HepG2 (cell line): ENCODE results near the gene TBR1. TPM values are rescaled to one million over a fixed set of nuclear protein-coding genes. Genes with fewer than 3 reads are reported as not detected.
A peak's percentile ranks its signal among the peaks of the same experiment; 100 is the strongest.

ENCODE experiments used
- CCAR2 ChIP-seq: fragments of 200-400 bp; formaldehyde crosslinking; optimal IDR thresholded peaks from 2 replicates; pipeline ENCODE3; 2018; ENCODE audit warnings: low read depth, mild to moderate bottlenecking, low read length, moderate library complexity
- CREB3 ChIP-seq: sonication (generic); formaldehyde crosslinking; IDR thresholded peaks from 2 replicates; pipeline ENCODE4 v1.5.0; 2020; ENCODE audit warnings: missing genetic modification reagents
- GATAD1 ChIP-seq: IDR thresholded peaks from 2 replicates; pipeline ENCODE4 v1.6.1; 2016; ENCODE audit warnings: missing genetic modification reagents, missing compliant biosample characterization
- GZF1 ChIP-seq: sonication (generic); formaldehyde crosslinking; IDR thresholded peaks from 2 replicates; pipeline ENCODE4 v1.5.1; 2020; ENCODE audit warnings: mild to moderate bottlenecking, missing genetic modification reagents
- KAT8 ChIP-seq: IDR thresholded peaks from 2 replicates; pipeline ENCODE4 v1.6.1; 2016; ENCODE audit warnings: missing genetic modification reagents, missing compliant biosample characterization
- KLF6 ChIP-seq: IDR thresholded peaks from 2 replicates; pipeline ENCODE4 v1.8.0; 2016; ENCODE audit warnings: missing biosample characterization, missing genetic modification reagents
- MXD3 ChIP-seq: IDR thresholded peaks from 2 replicates; pipeline ENCODE4 v1.6.1; 2016; ENCODE audit warnings: mild to moderate bottlenecking, missing biosample characterization, missing genetic modification reagents
- MYPOP ChIP-seq: sonication (generic); formaldehyde crosslinking; IDR thresholded peaks from 2 replicates; pipeline ENCODE4 v1.8.1; 2023; ENCODE audit warnings: mild to moderate bottlenecking, moderate library complexity, missing genetic modification reagents
- NFKBIZ ChIP-seq: IDR thresholded peaks from 2 replicates; pipeline ENCODE4 v1.6.1; 2018; ENCODE audit warnings: missing genetic modification reagents, missing compliant biosample characterization
- RARA ChIP-seq: IDR thresholded peaks from 2 replicates; pipeline ENCODE4 v1.6.1; 2016; ENCODE audit warnings: missing genetic modification reagents, missing compliant biosample characterization
- RBFOX2 ChIP-seq: fragments of 200-400 bp; formaldehyde crosslinking; IDR thresholded peaks from 2 replicates; pipeline ENCODE4 v1.6.1; 2017; ENCODE audit warnings: low read depth, mild to moderate bottlenecking, low read length
- REPIN1 ChIP-seq: sonication (generic); formaldehyde crosslinking; IDR thresholded peaks from 2 replicates; pipeline ENCODE4 v1.8.0; 2022; ENCODE audit warnings: missing genetic modification reagents, low read depth, mild to moderate bottlenecking, borderline replicate concordance
- SPEN ChIP-seq: sonication (generic); formaldehyde crosslinking; IDR thresholded peaks from 2 replicates; pipeline ENCODE4 v1.5.1; 2020; ENCODE audit warnings: low read depth, mild to moderate bottlenecking, missing genetic modification reagents
- TAF1 ChIP-seq: sonication (generic); formaldehyde crosslinking; IDR thresholded peaks from 2 replicates; pipeline ENCODE4 v1.4.0; 2020; ENCODE audit warnings: missing genetic modification reagents
- TCF12 ChIP-seq, 2 experiments: fragments of 450-650 bp in 1 of 2; sonication (generic) in 1 of 2; formaldehyde crosslinking in 1 of 2; IDR thresholded peaks; 2 replicates each; pipeline versions ENCODE4 v1.6.1 to v1.8.0; 2017 to 2022; ENCODE audit warnings: antibody characterized with exemption in 1 of 2, mild to moderate bottlenecking in 1 of 2, missing genetic modification reagents in 1 of 2, moderate library complexity in 1 of 2
- THAP8 ChIP-seq: sonication (generic); formaldehyde crosslinking; IDR thresholded peaks from 2 replicates; pipeline ENCODE4 v1.5.1; 2020; ENCODE audit warnings: missing genetic modification reagents, mild to moderate bottlenecking, borderline replicate concordance
- TMF1 ChIP-seq: sonication (generic); formaldehyde crosslinking; IDR thresholded peaks from 2 replicates; pipeline ENCODE4 v1.8.1; 2022; ENCODE audit warnings: low read depth, missing genetic modification reagents
- ZNF234 ChIP-seq: sonication (generic); formaldehyde crosslinking; conservative IDR thresholded peaks from 2 replicates; pipeline ENCODE4 v1.5.1; 2020; ENCODE audit warnings: mild to moderate bottlenecking, missing genetic modification reagents
- ZNF709 ChIP-seq: sonication (generic); formaldehyde crosslinking; IDR thresholded peaks from 2 replicates; pipeline ENCODE4 v1.5.0; 2020; ENCODE audit warnings: mild to moderate bottlenecking, missing genetic modification reagents
- ZNF800 ChIP-seq: sonication (generic); formaldehyde crosslinking; IDR thresholded peaks from 2 replicates; pipeline ENCODE4 v1.4.0; 2020; ENCODE audit warnings: missing genetic modification reagents
- ZSCAN12 ChIP-seq: sonication (generic); formaldehyde crosslinking; IDR thresholded peaks from 2 replicates; pipeline ENCODE4 v1.9.0; 2021; ENCODE audit warnings: mild to moderate bottlenecking, missing genetic modification reagents
- ZSCAN29 ChIP-seq: sonication (generic); formaldehyde crosslinking; conservative IDR thresholded peaks from 2 replicates; pipeline ENCODE4 v1.4.0; 2020; ENCODE audit warnings: mild to moderate bottlenecking, missing genetic modification reagents
- ZZZ3 ChIP-seq: sonication (generic); formaldehyde crosslinking; IDR thresholded peaks from 2 replicates; pipeline ENCODE4 v1.4.0; 2020; ENCODE audit warnings: missing genetic modification reagents, mild to moderate bottlenecking, borderline replicate concordance
- polyA plus RNA-seq, 8 experiments: library from polyadenylated mRNA; depleted of rRNA in 3 of 8; stranded (reverse) in 7 of 8; unstranded in 1 of 8; fragments of >200 nt; fragmentation: Illumina TruSeq in 4 of 8; extraction: Trizol in 4 of 8; gene quantifications; 2 replicates each; pipeline versions ENCODE4 v1.2.1 to v1.2.3, GENCODE V29; 2011 to 2016; ENCODE audit warnings: low read depth in 4 of 8, missing spikeins in 1 of 8, mixed read lengths in 1 of 8; ENCODE audit not compliant: insufficient read depth in 1 of 8
- total RNA-seq, 5 experiments: library from RNA; depleted of rRNA; stranded (reverse); fragments of >200 nt; fragmentation: Illumina TruSeq; extraction: Trizol; gene quantifications; 2 replicates each; pipeline ENCODE4 v1.2.3, GENCODE V29; 2016; ENCODE audit warnings: low read depth in 1 of 5

The TBR1 gene
- total and polyA plus RNA-seq, 2 of the 13 experiments (the other 11 are each of a cell fraction or from before 2014, with no cell fraction given), result not detected

- TF ChIP-seq MYPOP (CRISPR knock-in tag) (peak; percentile 97), MXD3 (peak; percentile 80; the same call in 1 of the 2 replicates), THAP8 (0 out of 2 replicates have a peak, but pooled peaks have one; percentile 45), ZSCAN12 (no peak), ZSCAN29 (CRISPR knock-in tag) (0 out of 2 replicates have a peak, but pooled peaks have one; percentile 48), TMF1 (CRISPR knock-in tag) (no peak), GZF1 (CRISPR knock-in tag) (peak; percentile 80; the same call in 1 of the 2 replicates), SPEN (peak; percentile 15; the same call in 1 of the 2 replicates), KLF6 (CRISPR knock-in tag) (0 out of 2 replicates have a peak, but pooled peaks have one; percentile 53), TCF12 (IDR thresholded peaks at IDR 0.05) (no peak), TCF12 (CRISPR knock-in tag; IDR thresholded peaks at IDR 0.05) (0 out of 2 replicates have a peak, but pooled peaks have one; percentile 24), ZNF800 (CRISPR knock-in tag) (peak; percentile 99), RBFOX2 (peak; percentile 40; the same call in 1 of the 2 replicates), GATAD1 (CRISPR knock-in tag) (0 out of 2 replicates have a peak, but pooled peaks have one; percentile 19), ZZZ3 (no peak), KAT8 (peak; percentile 41; the same call in 1 of the 2 replicates), NFKBIZ (0 out of 2 replicates have a peak, but pooled peaks have one; percentile 19), ZNF234 (CRISPR knock-in tag) (peak; percentile 77; the same call in 1 of the 2 replicates), ZNF709 (CRISPR knock-in tag) (peak; percentile 77), CREB3 (no peak), REPIN1 (peak; percentile 2; the same call in 1 of the 2 replicates), RARA (CRISPR knock-in tag) (0 out of 2 replicates have a peak, but pooled peaks have one; percentile 27), CCAR2 (no peak), TAF1 (no peak; the same call in 1 of the 2 replicates)
These were observed 1.8 kb upstream of the TBR1 start (continued) for GRCh38 chr2:161414042-161415033.
